GM12878 (cell line): ENCODE results near the gene OTX2. TPM values are rescaled to one million over a fixed set of nuclear protein-coding genes. Genes with fewer than 3 reads are reported as not detected.

ENCODE experiments used
- ATAC-seq: fragments of 200-7000 bp; cut with Tn5 transposase; 3 replicates; pipeline ENCODE4 v1.9.1; 2020; ENCODE audit warnings: mild to moderate bottlenecking, moderate library complexity
- Bru-seq: library from RNA; stranded (reverse); fragments of 400-500 nt; gene quantifications from one replicate; lab custom pipeline; 2021; lab: Mats Ljungman, UMichigan
- BruChase-seq, 2 experiments: library from RNA; stranded (reverse); fragments of 400-500 nt; gene quantifications; one replicate each; lab custom pipeline; 2021; lab: Mats Ljungman, UMichigan
- BruUV-seq: library from RNA; stranded (reverse); fragments of 400-500 nt; replicated peaks from 2 replicates; lab custom pipeline; 2021; lab: Mats Ljungman, UMichigan
- CTCF ChIA-PET: fragments of 300-600 bp; sonication (Branson Sonifier 250); formaldehyde crosslinking; extraction: SDS; loops from one replicate; lab custom pipeline; 2021; ENCODE audit warnings: inconsistent platforms; lab: Yijun Ruan, JAX
- POLR2A ChIA-PET: fragments of 350-600 bp; formaldehyde crosslinking; extraction: SDS; loops from one replicate; lab custom pipeline; 2021; ENCODE audit warnings: inconsistent platforms; lab: Charles Lee
- RAD21 ChIA-PET: fragments of 300-600 bp; sonication (Branson Sonifier 250); formaldehyde crosslinking; loops from one replicate; lab custom pipeline; 2023; ENCODE audit warnings: antibody characterized with exemption; ENCODE audit not compliant: unreplicated experiment; lab: Charles Lee
- SMC1A ChIA-PET: fragments of 300-600 bp; sonication (Branson Sonifier 250); formaldehyde crosslinking; loops from one replicate; lab custom pipeline; 2023; ENCODE audit not compliant: unreplicated experiment, uncharacterized antibody; lab: Charles Lee
- DNase-seq: peaks from one replicate; pipeline ENCODE4 v3.0.0-alpha.2; 2011; ENCODE audit warnings: low read depth, low spot score
- FAIRE-seq: peaks from 3 replicates; lab custom pipeline; 2011; peaks lifted over from hg19 to GRCh38; lab: Jason Lieb, UNC
- H2AFZ ChIP-seq: 2 replicates; pipeline ENCODE4 v1.6.0; 2011; ENCODE audit warnings: low read depth, low read length, control low read depth; ENCODE audit not compliant: control insufficient read depth
- H3K27ac ChIP-seq: 2 replicates; pipeline ENCODE4 v1.5.1; 2011; ENCODE audit warnings: control low read depth; ENCODE audit not compliant: control insufficient read depth, insufficient read depth
- H3K27me3 ChIP-seq, 2 experiments: replicated peaks in 1 of 2; 2 replicates each; pipeline versions ENCODE4 v1.6.0 to v1.6.1; 2011; ENCODE audit warnings: low read length in 1 of 2; ENCODE audit not compliant: control insufficient read depth in 2 of 2, insufficient read depth in 2 of 2
- H3K36me3 ChIP-seq, 2 experiments: 2 replicates each; pipeline ENCODE4 v1.5.1; 2011; ENCODE audit warnings: low read length in 1 of 2; ENCODE audit not compliant: control insufficient read depth in 2 of 2, insufficient read depth in 2 of 2
- H3K4me1 ChIP-seq: 2 replicates; pipeline ENCODE4 v1.6.1; 2011; ENCODE audit warnings: mild to moderate bottlenecking, low read length, moderate library complexity, mixed read lengths; ENCODE audit not compliant: control insufficient read depth, insufficient read depth
- H3K4me2 ChIP-seq: 2 replicates; pipeline ENCODE4 v1.6.0; 2011; ENCODE audit warnings: control low read depth; ENCODE audit not compliant: control insufficient read depth, insufficient read depth
- H3K4me3 ChIP-seq: fragments of 200-600 bp; sonication (generic); 2 replicates; pipeline ENCODE4 v1.5.1; 2016
- H3K79me2 ChIP-seq: 2 replicates; pipeline ENCODE4 v1.6.0; 2011; ENCODE audit warnings: low read length; ENCODE audit not compliant: control insufficient read depth, insufficient read depth
- H3K9ac ChIP-seq: 2 replicates; pipeline ENCODE4 v1.8.0; 2011; ENCODE audit warnings: low read length, control low read depth, mixed read lengths; ENCODE audit not compliant: control insufficient read depth, insufficient read depth
- H3K9me3 ChIP-seq: replicated peaks from 3 replicates; pipeline ENCODE4 v1.5.1; 2011; ENCODE audit warnings: mild to moderate bottlenecking, low read length; ENCODE audit not compliant: control insufficient read depth, insufficient read depth
- H4K20me1 ChIP-seq: 2 replicates; pipeline ENCODE4 v1.6.0; 2011; ENCODE audit not compliant: control insufficient read depth, insufficient read depth
- BMI1 ChIP-seq: fragments of 450-650 bp; IDR thresholded peaks from 2 replicates; pipeline ENCODE4 v1.6.1; 2016; ENCODE audit warnings: mild to moderate bottlenecking, moderate library complexity, borderline replicate concordance
- CHD4 ChIP-seq: fragments of 200-600 bp; sonication (generic); IDR thresholded peaks from 2 replicates; pipeline ENCODE4 v1.6.1; 2016; ENCODE audit warnings: mild to moderate bottlenecking
- EGR1 ChIP-seq, 2 experiments: IDR thresholded peaks; 1 replicate in 1 of 2; 2 replicates in 1 of 2; pipeline ENCODE4 v1.6.1; 2011 to 2012; ENCODE audit warnings: low read depth in 2 of 2, low read length in 2 of 2, borderline replicate concordance in 1 of 2, mild to moderate bottlenecking in 1 of 2, moderate library complexity in 1 of 2
- ETV6 ChIP-seq, 2 experiments: fragments of 450-650 bp in 1 of 2; IDR thresholded peaks in 1 of 2; conservative IDR thresholded peaks in 1 of 2; 2 replicates each; pipeline ENCODE4 v1.6.1; 2014; ENCODE audit warnings: antibody characterized with exemption in 1 of 2, borderline replicate concordance in 1 of 2, low read depth in 1 of 2, mild to moderate bottlenecking in 1 of 2, moderate library complexity in 1 of 2
- FOS ChIP-seq: IDR thresholded peaks from 3 replicates; pipeline ENCODE4 v1.6.1; 2011; ENCODE audit warnings: borderline replicate concordance; ENCODE audit not compliant: insufficient read length; ENCODE audit errors: extremely low read depth
- KLF5 ChIP-seq: fragments of 450-650 bp; IDR thresholded peaks from 2 replicates; pipeline ENCODE4 v1.6.1; 2014; ENCODE audit warnings: mild to moderate bottlenecking; ENCODE audit not compliant: partially characterized antibody
- SMC3 ChIP-seq: IDR thresholded peaks from 2 replicates; pipeline ENCODE4 v1.6.1; 2011; ENCODE audit warnings: low read length, improper control_type of control experiment, borderline replicate concordance
- TCF3 ChIP-seq: IDR thresholded peaks from 2 replicates; pipeline ENCODE4 v1.6.1; 2012; ENCODE audit warnings: low read depth, mild to moderate bottlenecking, low read length, borderline replicate concordance; ENCODE audit not compliant: insufficient read depth
- ZNF207 ChIP-seq: fragments of 450-650 bp; IDR thresholded peaks from 2 replicates; pipeline ENCODE4 v1.6.1; 2014; ENCODE audit warnings: antibody characterized with exemption, mild to moderate bottlenecking, borderline replicate concordance
- ZNF384 ChIP-seq: IDR thresholded peaks from 2 replicates; pipeline ENCODE4 v1.6.1; 2012; ENCODE audit warnings: low read depth, mild to moderate bottlenecking, low read length, improper control_type of control experiment, borderline replicate concordance
- WGBS: methylation state at CpG from one replicate; pipeline ENCODE4 v1.1.6; 2016; ENCODE audit warnings: low lambda C conversion rate; ENCODE audit not compliant: insufficient replicate concordance, insufficient coverage; ENCODE audit errors: missing lambda C conversion rate; 5-methylcytosine and 5-hydroxymethylcytosine counted together
- in situ Hi-C: fragments of 300-500 bp; cut with MboI; formaldehyde crosslinking; loops from 9 replicates; pipeline ENCODE4 v1.14.3; 2018; ENCODE audit warnings: mixed read lengths
- intact Hi-C: fragments of 100-400 bp; cut with micrococcal nuclease; formaldehyde crosslinking; loops from one replicate; pipeline ENCODE4 v1.14.2; 2022; ENCODE audit not compliant: unreplicated experiment
- long read RNA-seq, 2 experiments: library from polyadenylated mRNA; unstranded; transcript quantifications; one replicate each; pipeline ENCODE4 v2.0.0, GENCODE V29; 2019 to 2020
- polyA minus RNA-seq, 3 experiments: library from RNA; depleted of rRNA, polyadenylated mRNA; stranded (reverse); fragments of >200 nt; gene quantifications; 2 replicates each; pipeline ENCODE4 v1.2.3, GENCODE V29; 2011
- polyA plus RNA-seq, 11 experiments: library from polyadenylated mRNA; depleted of rRNA in 4 of 11; unstranded in 6 of 11; stranded (reverse) in 5 of 11; fragments of >200 nt; fragmentation: Nextera tagmentation in 4 of 11; fragmentation: Illumina TruSeq in 1 of 11; extraction: Ambion mirVana in 4 of 11; extraction: Trizol in 1 of 11; gene quantifications; 1 replicate in 1 of 11; 2 replicates in 10 of 11; pipeline versions ENCODE4 v1.2.1 to v1.2.3, GENCODE V29; 2011 to 2016; ENCODE audit warnings: inconsistent platforms in 2 of 11, missing spikeins in 2 of 11, low read depth in 1 of 11
- total RNA-seq, 4 experiments: library from RNA; depleted of rRNA in 3 of 4; stranded (reverse); fragments of >200 nt in 3 of 4; fragmentation: Illumina TruSeq in 1 of 4; extraction: Trizol in 1 of 4; gene quantifications; 2 replicates each; pipeline versions ENCODE4 v1.2.1 to v1.2.3, GENCODE V29; 2013 to 2021
- TF ChIP-seq, protein P1 (sequence below): fragments of 450-650 bp; conservative IDR thresholded peaks from 2 replicates; pipeline ENCODE4 v1.6.1; 2017; ENCODE audit warnings: mild to moderate bottlenecking, moderate library complexity
- TF ChIP-seq, protein P2 (sequence below): fragments of 450-650 bp; IDR thresholded peaks from 2 replicates; pipeline ENCODE4 v1.6.1; 2016; ENCODE audit warnings: mild to moderate bottlenecking

The OTX2 gene
- total RNA-seq (2013; cell fraction: nucleolus; rRNA removed), result not detected in 2 replicates
- total RNA-seq (2014; rRNA removed) (not detected in 2 replicates), total RNA-seq (2014; rRNA removed; fragmentation: Illumina TruSeq; extraction: Trizol) (not detected in 2 replicates), total RNA-seq (2021) (0.27 TPM in 1 of 2 replicates, not detected in the other), polyA plus RNA-seq (2011; rRNA removed) (not detected in 2 replicates), polyA plus RNA-seq (2014; fragmentation: Illumina TruSeq; extraction: Trizol) (not detected in 2 replicates), polyA plus RNA-seq (2014; fragmentation: Nextera tagmentation; extraction: Ambion mirVana) (not detected), polyA plus RNA-seq (2014; rRNA removed) (not detected in 2 replicates), polyA plus RNA-seq (2016; fragmentation: Nextera tagmentation; extraction: Ambion mirVana) (not detected), polyA minus RNA-seq (2011; rRNA and poly(A)+ RNA removed) (not detected in 2 replicates), Bru-seq, nascent RNA (not detected), BruChase-seq, experiment 1, labeled RNA remaining after a 6-hour chase (not detected), BruChase-seq, experiment 2, labeled RNA remaining after a 2-hour chase (not detected)
- polyA plus RNA-seq (2011; ENCODE audit: low read depth), result not detected
- polyA plus RNA-seq (2011; cell fraction: cytosol; rRNA removed), result not detected in 2 replicates
- polyA plus RNA-seq (2011; cell fraction: nucleus; rRNA removed), result not detected in 2 replicates
- polyA plus RNA-seq (2012), result not detected in 2 replicates
- not detected in 2 replicates for polyA minus RNA-seq (2011; cell fraction: cytosol; rRNA and poly(A)+ RNA removed)
- polyA minus RNA-seq (2011; cell fraction: nucleus; rRNA and poly(A)+ RNA removed), result not detected in 2 replicates
- long read RNA-seq, experiment 1, result 0 reads
- long read RNA-seq, experiment 2, result 0 reads

DNA sequence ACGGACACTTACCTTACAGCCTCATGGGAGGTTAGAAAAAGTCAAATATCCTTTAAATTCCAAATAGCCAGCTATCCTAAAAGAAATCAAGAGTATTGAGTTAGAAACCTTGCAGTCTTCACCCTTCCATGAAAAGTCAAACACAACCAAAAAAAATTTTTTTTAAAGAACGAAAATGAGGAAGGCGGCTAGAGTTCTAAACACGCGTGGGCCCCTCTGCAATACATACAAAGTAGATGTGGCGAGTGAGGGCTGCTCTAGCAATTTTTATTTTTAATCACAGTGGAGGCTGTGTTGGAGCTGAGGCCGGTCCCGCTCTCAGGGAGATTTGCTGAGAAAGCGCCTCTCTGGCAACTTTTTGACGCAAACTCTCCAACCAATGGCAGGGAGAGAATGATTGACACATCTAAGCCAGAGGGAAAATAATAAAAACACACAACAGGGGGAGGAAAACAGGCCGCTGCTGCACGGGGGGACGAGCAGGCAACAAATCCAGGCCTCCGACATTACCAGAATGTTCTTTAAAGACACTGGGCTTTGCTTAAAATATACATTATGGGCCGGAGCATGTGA is at the start of gene OTX2:
OTX2 (minus strand) TSS at position 333 of the 573 bp plus-strand sequence. CDS start 5,023 bp downstream, outside the sequence.
- DNase-seq, result no peak
- intact Hi-C loops, result no loop called here
- in situ Hi-C loops, result no loop called here
- SMC1A ChIA-PET, result no interaction called here
- Histone ChIP-seq H2AFZ (no peak within 1 kb of the TSS), H3K27ac (no peak within 1 kb of the TSS), H3K9me3 (peaks cover 2% of the 10 kb centered on the region; the same call in 2 of the 3 replicates), H4K20me1 (no peaks in the 10 kb centered on the region), H3K4me1 (no peaks in the 10 kb centered on the region), H3K4me3 (no peak within 1 kb of the TSS), H3K27me3 (peaks cover 5 to 45% of the 10 kb centered on the region in 2 experiments), H3K4me2 (no peak within 1 kb of the TSS), H3K36me3 (no peaks in the 10 kb centered on the region), H3K79me2 (no peaks in the 10 kb centered on the region), H3K9ac (no peak within 1 kb of the TSS)
- no peak for FAIRE-seq
- BruUV-seq, result no TSS peak
- CTCF ChIA-PET, result no interaction called here
- no peak for ATAC-seq
- RAD21 ChIA-PET, result no interaction called here
- TF ChIP-seq KLF5 (no peak), ZNF207 (no peak), CHD4 (no peak), FOS (no peak), SMC3 (no peak), ETV6 (conservative IDR thresholded peaks at IDR 0.05 in 1 of 2, IDR thresholded peaks at IDR 0.05 in 1 of 2; ENCODE audit: borderline replicate concordance in 1 of 2, low read depth in 1 of 2) (no peak), EGR1 (IDR thresholded peaks at IDR 0.05; ENCODE audit: borderline replicate concordance in 1 of 2, low read depth in 2 of 2, low read length in 2 of 2) (no peak), ZNF384 (no peak), BMI1 (no peak), TCF3 (no peak)
- TF ChIP-seq, protein P1, sequence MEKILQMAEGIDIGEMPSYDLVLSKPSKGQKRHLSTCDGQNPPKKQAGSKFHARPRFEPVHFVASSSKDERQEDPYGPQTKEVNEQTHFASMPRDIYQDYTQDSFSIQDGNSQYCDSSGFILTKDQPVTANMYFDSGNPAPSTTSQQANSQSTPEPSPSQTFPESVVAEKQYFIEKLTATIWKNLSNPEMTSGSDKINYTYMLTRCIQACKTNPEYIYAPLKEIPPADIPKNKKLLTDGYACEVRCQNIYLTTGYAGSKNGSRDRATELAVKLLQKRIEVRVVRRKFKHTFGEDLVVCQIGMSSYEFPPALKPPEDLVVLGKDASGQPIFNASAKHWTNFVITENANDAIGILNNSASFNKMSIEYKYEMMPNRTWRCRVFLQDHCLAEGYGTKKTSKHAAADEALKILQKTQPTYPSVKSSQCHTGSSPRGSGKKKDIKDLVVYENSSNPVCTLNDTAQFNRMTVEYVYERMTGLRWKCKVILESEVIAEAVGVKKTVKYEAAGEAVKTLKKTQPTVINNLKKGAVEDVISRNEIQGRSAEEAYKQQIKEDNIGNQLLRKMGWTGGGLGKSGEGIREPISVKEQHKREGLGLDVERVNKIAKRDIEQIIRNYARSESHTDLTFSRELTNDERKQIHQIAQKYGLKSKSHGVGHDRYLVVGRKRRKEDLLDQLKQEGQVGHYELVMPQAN, result no peak
- TF ChIP-seq, protein P2, sequence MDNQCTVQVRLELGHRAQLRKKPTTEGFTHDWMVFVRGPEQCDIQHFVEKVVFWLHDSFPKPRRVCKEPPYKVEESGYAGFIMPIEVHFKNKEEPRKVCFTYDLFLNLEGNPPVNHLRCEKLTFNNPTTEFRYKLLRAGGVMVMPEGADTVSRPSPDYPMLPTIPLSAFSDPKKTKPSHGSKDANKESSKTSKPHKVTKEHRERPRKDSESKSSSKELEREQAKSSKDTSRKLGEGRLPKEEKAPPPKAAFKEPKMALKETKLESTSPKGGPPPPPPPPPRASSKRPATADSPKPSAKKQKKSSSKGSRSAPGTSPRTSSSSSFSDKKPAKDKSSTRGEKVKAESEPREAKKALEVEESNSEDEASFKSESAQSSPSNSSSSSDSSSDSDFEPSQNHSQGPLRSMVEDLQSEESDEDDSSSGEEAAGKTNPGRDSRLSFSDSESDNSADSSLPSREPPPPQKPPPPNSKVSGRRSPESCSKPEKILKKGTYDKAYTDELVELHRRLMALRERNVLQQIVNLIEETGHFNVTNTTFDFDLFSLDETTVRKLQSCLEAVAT, result no peak
- POLR2A ChIA-PET, result no interaction called here
- WGBS, result 29% methylated on average over 15 of the region's 15 CpGs
